Tibial nerve (tissue), 4 donors: ENCODE measurements around the gene HNRNPD. TPM values are rescaled to one million over a fixed set of nuclear protein-coding genes. Genes with fewer than 3 reads are reported as not detected.
"Not testable (repeated sequence)": the region's sequence is repeated elsewhere in the genome, so short reads cannot be mapped to it uniquely, and the experiment has no call there.

ENCODE experiments used
- DNase-seq, 2 donors: peaks; one replicate each; pipeline ENCODE4 v3.0.0-alpha.2; 2019; ENCODE audit warnings: low spot score in 2 of 2
- H3K27ac ChIP-seq, 4 donors: fragments of 200-600 bp; sonication (generic) in 3 of 4; one replicate each; pipeline ENCODE4 v1.5.1; 2017 to 2019; ENCODE audit warnings: mild to moderate bottlenecking in 1 of 4
- H3K27me3 ChIP-seq, 2 donors: fragments of 200-600 bp; sonication (generic) in 1 of 2; one replicate each; pipeline versions ENCODE4 v1.5.1 to v1.6.0; 2017 to 2019
- H3K36me3 ChIP-seq, 3 donors: fragments of 200-600 bp; sonication (generic); one replicate each; pipeline ENCODE4 v1.5.1; 2018 to 2019
- H3K4me1 ChIP-seq, 4 donors: fragments of 200-600 bp; sonication (generic) in 3 of 4; one replicate each; pipeline ENCODE4 v1.5.1; 2017 to 2019
- H3K4me3 ChIP-seq, 4 donors: fragments of 200-600 bp; sonication (generic) in 3 of 4; one replicate each; pipeline ENCODE4 v1.5.1; 2017 to 2019; ENCODE audit warnings: mild to moderate bottlenecking in 1 of 4, moderate library complexity in 1 of 4
- H3K9me3 ChIP-seq, 4 donors: fragments of 200-600 bp; sonication (generic) in 3 of 4; one replicate each; pipeline ENCODE4 v1.5.1; 2017 to 2019
- EP300 ChIP-seq, 2 donors: sonication (generic); formaldehyde crosslinking; IDR thresholded peaks; one replicate each; pipeline ENCODE4 v1.6.1; 2017; ENCODE audit warnings: antibody characterized with exemption in 2 of 2, mild to moderate bottlenecking in 1 of 2
- POLR2A ChIP-seq, 2 donors: fragments of 450-650 bp; IDR thresholded peaks; one replicate each; pipeline ENCODE4 v1.6.1; 2017; ENCODE audit warnings: antibody characterized with exemption in 2 of 2, mild to moderate bottlenecking in 2 of 2, moderate library complexity in 2 of 2
- WGBS, 2 donors: methylation state at CpG; one replicate each; pipeline ENCODE4 v1.1.5; 2018; 5-methylcytosine and 5-hydroxymethylcytosine counted together
- total RNA-seq, 4 donors: library from RNA; depleted of rRNA; stranded (reverse); fragments of >200 nt; gene quantifications; one replicate each; pipeline ENCODE4 v1.1.0, GENCODE V29; 2016
- TF ChIP-seq, protein P1 (sequence below), 5 experiments: fragments of 200-600 bp in 3 of 5; fragments of 450-650 bp in 2 of 5; sonication (generic) in 3 of 5; IDR thresholded peaks; one replicate each; pipeline ENCODE4 v1.5.1; 2016 to 2019; ENCODE audit warnings: antibody characterized with exemption in 5 of 5, mild to moderate bottlenecking in 3 of 5, moderate library complexity in 2 of 5

Gene HNRNPD
- total RNA-seq, 4 donors from 2014 or later = 69.9 to 98.5 (median 91.2) TPM

DNA sequence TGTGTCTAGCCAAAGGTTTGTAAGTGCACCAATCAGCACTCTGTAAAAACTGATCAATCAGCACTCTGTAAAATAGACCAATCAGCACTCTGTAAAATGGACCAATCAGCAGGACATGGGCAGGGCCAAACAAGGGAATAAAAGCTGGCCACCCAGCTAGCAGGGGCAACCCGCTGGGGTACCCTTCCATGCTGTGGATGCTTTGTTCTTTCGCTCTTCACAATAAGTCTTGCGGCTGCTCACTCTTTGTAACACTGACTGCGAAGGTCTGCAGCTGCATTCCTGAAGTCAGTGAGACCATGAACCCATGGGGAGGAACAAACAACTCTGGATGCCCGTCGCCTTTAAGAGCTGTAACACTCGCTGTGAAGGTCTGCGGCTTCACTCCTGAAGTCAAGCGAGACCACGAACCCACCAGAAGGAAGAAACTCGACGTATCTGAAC lies 42.2 kb upstream of the HNRNPD start:
- Histone ChIP-seq H3K9me3 (no peaks in the 10 kb centered on the region), H3K4me3 (no peak overlapping the region), H3K4me1 (no peaks in the 10 kb centered on the region), H3K27me3 (no peaks in the 10 kb centered on the region), H3K36me3 (no peaks in the 10 kb centered on the region), H3K27ac (no peak overlapping the region)
- no peak for TF ChIP-seq EP300 (IDR thresholded peaks at IDR 0.05)
- no peak for TF ChIP-seq POLR2A (IDR thresholded peaks at IDR 0.05)
- TF ChIP-seq, protein P1, sequence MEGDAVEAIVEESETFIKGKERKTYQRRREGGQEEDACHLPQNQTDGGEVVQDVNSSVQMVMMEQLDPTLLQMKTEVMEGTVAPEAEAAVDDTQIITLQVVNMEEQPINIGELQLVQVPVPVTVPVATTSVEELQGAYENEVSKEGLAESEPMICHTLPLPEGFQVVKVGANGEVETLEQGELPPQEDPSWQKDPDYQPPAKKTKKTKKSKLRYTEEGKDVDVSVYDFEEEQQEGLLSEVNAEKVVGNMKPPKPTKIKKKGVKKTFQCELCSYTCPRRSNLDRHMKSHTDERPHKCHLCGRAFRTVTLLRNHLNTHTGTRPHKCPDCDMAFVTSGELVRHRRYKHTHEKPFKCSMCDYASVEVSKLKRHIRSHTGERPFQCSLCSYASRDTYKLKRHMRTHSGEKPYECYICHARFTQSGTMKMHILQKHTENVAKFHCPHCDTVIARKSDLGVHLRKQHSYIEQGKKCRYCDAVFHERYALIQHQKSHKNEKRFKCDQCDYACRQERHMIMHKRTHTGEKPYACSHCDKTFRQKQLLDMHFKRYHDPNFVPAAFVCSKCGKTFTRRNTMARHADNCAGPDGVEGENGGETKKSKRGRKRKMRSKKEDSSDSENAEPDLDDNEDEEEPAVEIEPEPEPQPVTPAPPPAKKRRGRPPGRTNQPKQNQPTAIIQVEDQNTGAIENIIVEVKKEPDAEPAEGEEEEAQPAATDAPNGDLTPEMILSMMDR (IDR thresholded peaks at IDR 0.05) = no peak
- 75 to 84% methylated on average over 12 of the region's 12 CpGs for WGBS, 2 donors
- DNase-seq = no peak

DNA sequence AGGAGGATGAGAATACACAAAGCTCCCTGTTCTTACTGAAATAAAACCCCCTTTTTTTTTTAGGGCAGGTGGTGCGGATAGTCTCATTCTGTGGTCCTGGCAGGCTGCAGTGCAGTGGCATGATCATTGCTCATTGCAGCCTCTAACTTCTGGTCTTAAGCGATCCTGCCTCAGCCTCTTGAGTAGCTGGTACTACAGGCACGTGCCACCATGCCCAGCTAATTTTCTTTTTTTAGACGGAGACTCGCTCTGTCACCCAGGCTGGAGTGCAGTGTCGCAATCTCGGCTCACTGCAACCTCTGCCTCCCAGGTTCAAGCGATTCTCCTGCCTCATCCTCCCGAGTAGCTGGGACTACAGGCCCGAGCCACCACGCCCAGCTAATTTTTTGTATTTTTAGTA lies 41.3 kb upstream of the HNRNPD start:
- H3K27me3 ChIP-seq, H3K9me3 ChIP-seq, H3K27ac ChIP-seq, H3K4me1 ChIP-seq, H3K36me3 ChIP-seq, DNase-seq, H3K4me3 ChIP-seq: not testable (repeated sequence)
- 90 to 95% methylated on average over 11 of the region's 11 CpGs for WGBS, 2 donors

DNA sequence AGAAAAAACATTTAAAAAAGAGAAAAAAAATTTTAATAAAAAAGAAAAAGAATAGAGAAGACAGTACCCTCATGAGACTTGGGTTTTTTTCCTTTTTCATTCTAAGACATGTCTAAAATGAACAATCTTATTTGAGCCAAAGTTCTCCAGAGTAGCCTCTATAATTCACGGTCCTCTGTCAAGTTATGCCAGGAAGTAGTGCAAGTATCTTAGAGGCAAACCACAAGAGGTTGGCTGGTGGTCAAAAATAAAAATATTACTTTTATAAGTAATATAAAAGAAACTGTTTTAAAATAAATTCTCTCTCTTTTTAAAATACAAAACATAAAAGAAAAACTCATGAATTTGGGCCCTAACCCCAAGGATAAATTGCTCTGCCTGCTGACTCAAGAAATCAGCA lies 29.9 kb upstream of the HNRNPD start:
- WGBS, 2 donors = 66 to 71% methylated on average over 1 of the region's 1 CpG
- Histone ChIP-seq H3K4me1 (no peaks in the 10 kb centered on the region), H3K27me3 (no peaks in the 10 kb centered on the region), H3K27ac (no peak overlapping the region), H3K4me3 (no peak overlapping the region), H3K9me3 (no peaks in the 10 kb centered on the region), H3K36me3 (no peaks in the 10 kb centered on the region)
- DNase-seq = no peak
- TF ChIP-seq, protein P1 (IDR thresholded peaks at IDR 0.05) = no peak
- TF ChIP-seq POLR2A (IDR thresholded peaks at IDR 0.05) = no peak
- no peak for TF ChIP-seq EP300 (IDR thresholded peaks at IDR 0.05)

DNA sequence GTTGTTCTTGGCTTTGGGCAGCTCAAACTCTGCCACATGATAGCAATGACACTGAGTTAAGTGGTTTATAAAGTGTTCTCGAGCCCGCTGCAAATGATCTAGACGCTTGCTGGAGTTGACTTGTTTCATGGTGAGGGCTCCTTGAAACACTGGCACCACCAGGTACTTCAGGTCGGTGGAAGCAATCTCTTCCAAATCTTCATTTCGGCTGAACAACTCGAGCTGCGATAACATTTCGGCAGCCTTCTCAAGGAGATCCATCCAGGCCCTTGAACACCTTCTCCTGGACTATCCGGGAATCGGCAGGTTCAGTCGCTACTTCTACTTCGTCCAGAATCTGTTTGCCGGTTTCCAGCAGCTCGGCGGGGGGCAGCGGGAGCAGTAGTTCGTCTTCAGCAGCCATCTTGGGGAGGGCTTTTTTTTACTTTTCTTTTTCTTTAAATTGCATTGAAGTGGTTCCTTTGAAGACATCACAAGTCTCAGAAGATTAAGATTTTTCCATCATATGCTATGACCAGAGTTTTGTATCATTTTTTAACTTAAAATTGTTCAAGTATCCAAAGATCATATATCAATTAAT lies 28.5 kb upstream of the HNRNPD start:
- no peak overlapping the region for H3K27ac ChIP-seq
- H3K27me3 ChIP-seq = no peaks in the 10 kb centered on the region
- H3K36me3 ChIP-seq = no peaks in the 10 kb centered on the region
- no peak for DNase-seq
- TF ChIP-seq POLR2A (IDR thresholded peaks at IDR 0.05) (no peak), EP300 (IDR thresholded peaks at IDR 0.05) (no peak)
- TF ChIP-seq, protein P1 (IDR thresholded peaks at IDR 0.05) = no peak
- WGBS, 2 donors = 92 to 94% methylated on average over 17 of the region's 17 CpGs
- H3K4me1 ChIP-seq = no peaks in the 10 kb centered on the region
- H3K4me3 ChIP-seq = no peak overlapping the region
- no peaks in the 10 kb centered on the region for H3K9me3 ChIP-seq

DNA sequence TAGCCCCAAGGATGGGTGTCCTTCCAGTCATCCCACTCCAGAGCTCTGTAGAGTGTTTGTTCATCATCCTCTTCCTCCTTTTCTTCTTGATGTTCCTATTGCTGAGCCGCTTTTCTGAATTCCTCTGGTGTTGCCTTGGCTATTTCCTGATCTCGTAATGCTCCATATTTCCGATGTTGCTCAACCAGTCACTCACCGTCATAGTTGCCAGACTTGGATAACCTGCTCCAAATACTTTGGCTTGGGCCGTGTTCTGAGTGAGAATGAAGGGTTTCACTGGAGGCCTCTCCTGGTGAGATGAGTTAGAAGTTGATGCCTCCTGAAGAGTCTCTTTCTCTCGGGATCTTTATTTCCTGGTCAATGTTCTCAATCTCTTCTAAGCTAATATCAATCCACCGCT lies 27.8 kb upstream of the HNRNPD start:
- Histone ChIP-seq H3K9me3 (no peaks in the 10 kb centered on the region), H3K27me3 (no peaks in the 10 kb centered on the region), H3K4me1 (no peaks in the 10 kb centered on the region), H3K27ac (no peak overlapping the region), H3K36me3 (no peaks in the 10 kb centered on the region), H3K4me3 (no peak overlapping the region)
- DNase-seq = no peak
- TF ChIP-seq POLR2A (IDR thresholded peaks at IDR 0.05) = no peak
- no peak for TF ChIP-seq EP300 (IDR thresholded peaks at IDR 0.05)
- TF ChIP-seq, protein P1 (IDR thresholded peaks at IDR 0.05) = no peak
- 93 to 96% methylated on average over 7 of the region's 7 CpGs for WGBS, 2 donors

DNA sequence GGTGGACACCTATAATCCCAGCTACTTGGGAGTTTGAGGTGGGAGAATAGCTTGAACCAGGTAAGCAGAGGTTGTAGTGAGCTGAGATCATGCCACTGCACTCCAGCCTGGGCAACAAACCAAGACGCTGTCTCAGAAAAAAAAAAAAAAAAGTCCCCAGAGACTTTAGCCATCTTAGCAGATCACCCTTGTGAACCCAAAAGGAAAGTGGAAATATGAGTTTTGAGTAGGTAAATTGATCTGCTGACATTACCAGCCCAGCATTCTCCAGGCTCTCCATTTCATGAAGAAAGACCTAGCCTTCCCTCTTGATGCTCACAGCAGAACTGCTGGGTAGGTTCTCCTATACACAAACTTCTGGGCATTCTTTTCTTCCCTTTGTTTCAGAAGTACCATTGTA lies 24.5 kb upstream of the HNRNPD start:
- Histone ChIP-seq H3K36me3 (no peaks in the 10 kb centered on the region), H3K27ac (no peak overlapping the region), H3K27me3 (no peaks in the 10 kb centered on the region), H3K4me1 (no peaks in the 10 kb centered on the region), H3K9me3 (no peaks in the 10 kb centered on the region), H3K4me3 (no peak overlapping the region)
- TF ChIP-seq, protein P1 (IDR thresholded peaks at IDR 0.05) = no peak
- TF ChIP-seq EP300 (IDR thresholded peaks at IDR 0.05) (no peak), POLR2A (IDR thresholded peaks at IDR 0.05) (no peak)
- 86 to 88% methylated on average over 1 of the region's 1 CpG for WGBS, 2 donors
- no peak for DNase-seq
